Spleen (tissue), 7 donors: ENCODE data around the gene ZSWIM3.

Source experiments
- CTCF ChIP-seq, 11 experiments: fragments of 200-600 bp in 7 of 11; fragments of 450-650 bp in 4 of 11; sonication (generic) in 4 of 11; IDR thresholded peaks in 8 of 11; conservative IDR thresholded peaks in 3 of 11; 1 replicate in 7 of 11; 2 replicates in 4 of 11; pipeline versions ENCODE4 v1.4.0 to v1.8.0; 2016 to 2021; ENCODE audit warnings: antibody characterized with exemption in 11 of 11, inconsistent platforms in 4 of 11, mild to moderate bottlenecking in 1 of 11
- POLR2A ChIP-seq, 3 donors: fragments of 450-650 bp; IDR thresholded peaks; one replicate each; pipeline ENCODE4 v1.5.1; 2017; ENCODE audit warnings: antibody characterized with exemption in 3 of 3, mild to moderate bottlenecking in 1 of 3
- POLR2AphosphoS5 ChIP-seq, 3 donors: sonication (generic); formaldehyde crosslinking; IDR thresholded peaks; one replicate each; pipeline ENCODE4 v1.5.1; 2017; ENCODE audit warnings: antibody characterized with exemption in 3 of 3
- donor health status: DM: no; HTN: no; CAD: no; lungs with moderate emphysema.
- donor health status: DM: no; HTN: no; CAD: no.
- donor health status: DM: no; HTN: no; CAD: no.

- TF ChIP-seq CTCF (IDR thresholded peaks at IDR 0.05 in 8 of 11, conservative IDR thresholded peaks at IDR 0.05 in 3 of 11) (no peak), POLR2A (IDR thresholded peaks at IDR 0.05) (no peak), POLR2AphosphoS5 (IDR thresholded peaks at IDR 0.05) (no peak)
Observed at GRCh38 chr20:45835825-45836224, 21.6 kb upstream of the ZSWIM3 start.
